LNCAP (cell line): Measurements from ENCODE around the gene ETV1.

Experiments used
- TF ChIP-seq, protein P1 (sequence below): fragments of 450-650 bp; IDR thresholded peaks from 2 replicates; pipeline ENCODE4 v1.5.1; 2017; ENCODE audit warnings: mild to moderate bottlenecking

ETV1 gene

GRCh38 chr7:13948019-13948801 lies 41.3 kb downstream of the ETV1 start:
- TF ChIP-seq, protein P1, sequence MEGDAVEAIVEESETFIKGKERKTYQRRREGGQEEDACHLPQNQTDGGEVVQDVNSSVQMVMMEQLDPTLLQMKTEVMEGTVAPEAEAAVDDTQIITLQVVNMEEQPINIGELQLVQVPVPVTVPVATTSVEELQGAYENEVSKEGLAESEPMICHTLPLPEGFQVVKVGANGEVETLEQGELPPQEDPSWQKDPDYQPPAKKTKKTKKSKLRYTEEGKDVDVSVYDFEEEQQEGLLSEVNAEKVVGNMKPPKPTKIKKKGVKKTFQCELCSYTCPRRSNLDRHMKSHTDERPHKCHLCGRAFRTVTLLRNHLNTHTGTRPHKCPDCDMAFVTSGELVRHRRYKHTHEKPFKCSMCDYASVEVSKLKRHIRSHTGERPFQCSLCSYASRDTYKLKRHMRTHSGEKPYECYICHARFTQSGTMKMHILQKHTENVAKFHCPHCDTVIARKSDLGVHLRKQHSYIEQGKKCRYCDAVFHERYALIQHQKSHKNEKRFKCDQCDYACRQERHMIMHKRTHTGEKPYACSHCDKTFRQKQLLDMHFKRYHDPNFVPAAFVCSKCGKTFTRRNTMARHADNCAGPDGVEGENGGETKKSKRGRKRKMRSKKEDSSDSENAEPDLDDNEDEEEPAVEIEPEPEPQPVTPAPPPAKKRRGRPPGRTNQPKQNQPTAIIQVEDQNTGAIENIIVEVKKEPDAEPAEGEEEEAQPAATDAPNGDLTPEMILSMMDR: no peak

- TF ChIP-seq, protein P1: no peak
These were observed 41.9 kb downstream of the ETV1 start for GRCh38 chr7:13947535-13947934.

DNA sequence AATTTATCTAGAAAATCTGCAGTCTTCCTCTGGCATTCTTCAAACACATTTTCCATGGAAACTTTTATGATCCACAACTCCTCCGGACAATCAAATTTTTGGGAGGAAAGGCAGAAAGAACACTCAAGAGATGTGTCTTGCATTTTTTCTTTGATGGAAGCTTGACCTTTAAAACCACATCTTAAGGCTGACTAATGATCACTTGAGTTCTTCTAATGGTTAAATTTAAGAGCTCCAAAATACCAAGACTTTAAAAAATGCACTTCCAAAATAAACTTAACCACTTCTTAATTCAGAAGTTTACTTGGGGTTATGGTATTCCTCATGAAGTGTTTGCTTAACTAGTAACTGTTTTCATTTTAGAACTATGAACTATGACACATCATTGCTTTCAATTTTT lies 43.3 kb downstream of the ETV1 start:
- TF ChIP-seq, protein P1: no peak

- TF ChIP-seq, protein P1: no peak
These were observed 43.8 kb downstream of the ETV1 start for GRCh38 chr7:13945670-13946069.

- TF ChIP-seq, protein P1: no peak
These were observed 55.9 kb downstream of the ETV1 start for GRCh38 chr7:13933536-13933935.

DNA sequence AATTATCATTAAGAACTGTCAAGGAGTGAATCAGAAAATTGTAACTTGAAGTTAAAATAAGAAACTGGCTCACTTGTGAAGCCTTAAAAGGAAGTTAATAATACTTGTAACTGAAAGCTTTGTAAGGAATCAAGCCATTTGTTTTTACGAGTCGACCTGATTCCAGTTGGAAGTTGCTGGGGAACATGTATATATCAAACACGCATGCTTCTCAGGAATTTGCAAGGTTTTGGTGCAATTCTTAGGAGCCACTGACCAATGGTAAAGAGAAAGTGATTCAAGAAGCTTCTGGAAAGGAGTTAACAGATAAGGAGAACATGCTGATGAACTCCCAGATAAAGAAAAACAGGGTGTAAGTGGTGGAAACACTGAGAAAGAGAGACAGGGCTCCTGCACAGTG lies 56.4 kb downstream of the ETV1 start:
- TF ChIP-seq, protein P1: no peak

DNA sequence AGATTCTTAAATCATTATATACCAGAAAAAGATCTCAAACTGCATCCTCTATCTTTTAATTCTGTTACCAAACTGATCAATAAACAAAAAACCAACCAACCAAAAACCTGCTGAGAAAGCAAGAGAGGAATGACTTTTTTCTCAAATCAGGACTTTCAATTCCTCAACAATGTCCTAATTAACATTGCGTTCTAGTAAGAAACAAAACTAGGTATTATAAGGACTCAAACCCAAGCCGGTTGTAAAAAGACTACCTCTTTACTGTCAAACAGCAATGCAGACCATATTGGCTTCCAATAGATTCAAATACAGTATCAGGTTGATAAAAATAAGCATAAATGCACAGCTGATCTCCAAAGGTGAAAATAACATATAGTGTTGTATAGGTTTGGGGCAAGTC lies 57.3 kb downstream of the ETV1 start:
- TF ChIP-seq, protein P1: no peak

- TF ChIP-seq, protein P1: no peak
These were observed 68.4 kb downstream of the ETV1 start for GRCh38 chr7:13921062-13921461.
